NK-92 (cell line): ENCODE data around the gene MYH11.
"Not testable (repeated sequence)": the region's sequence is repeated elsewhere in the genome, so short reads cannot be mapped to it uniquely, and the experiment has no call there.

Source experiments
- DNase-seq: peaks from one replicate; lab custom pipeline; 2025; ENCODE audit not compliant: unreplicated experiment; lab: John Stamatoyannopoulos, UW

MYH11 gene

GRCh38 chr16:15725641-15726240 lies 131.1 kb downstream of the MYH11 start:
- DNase-seq = no peak

GRCh38 chr16:15723808-15724207 lies 133.0 kb downstream of the MYH11 start:
- no peak for DNase-seq

GRCh38 chr16:15721018-15721417 lies 135.8 kb downstream of the MYH11 start:
- no peak for DNase-seq

- DNase-seq = no peak
Measured at GRCh38 chr16:15716694-15717447, 140.0 kb downstream of the MYH11 start.

GRCh38 chr16:15715221-15715620 lies 141.6 kb downstream of the MYH11 start:
- DNase-seq = no peak

- no peak for DNase-seq
Measured at GRCh38 chr16:15714393-15715172, 142.2 kb downstream of the MYH11 start.

- DNase-seq = no peak
Measured at GRCh38 chr16:15708997-15709396, 147.8 kb downstream of the MYH11 start.

GRCh38 chr16:15708096-15708495 lies 148.7 kb downstream of the MYH11 start:
- DNase-seq = no peak

- DNase-seq = no peak
Measured at GRCh38 chr16:15707332-15707731, 149.5 kb downstream of the MYH11 start.

- no peak for DNase-seq
Measured at GRCh38 chr16:15705064-15705565, 151.7 kb downstream of the MYH11 start.

GRCh38 chr16:15704545-15704987 lies 152.3 kb downstream of the MYH11 start:
- no peak for DNase-seq

GRCh38 chr16:15703029-15703736 lies 153.6 kb downstream of the MYH11 start:
- DNase-seq = no peak

GRCh38 chr16:15701975-15702970 lies 154.6 kb downstream of the MYH11 start:
- DNase-seq = no peak

GRCh38 chr16:15701367-15701766 lies 155.5 kb downstream of the MYH11 start:
- no peak for DNase-seq

GRCh38 chr16:15699819-15700218 lies 157.0 kb downstream of the MYH11 start:
- DNase-seq = no peak

GRCh38 chr16:15694499-15694898 lies 162.3 kb downstream of the MYH11 start:
- DNase-seq = no peak

- not testable (repeated sequence) for DNase-seq
Measured at GRCh38 chr16:15692508-15692907, 164.3 kb downstream of the MYH11 start.

- no peak for DNase-seq
Measured at GRCh38 chr16:15691046-15691445, 165.8 kb downstream of the MYH11 start.

GRCh38 chr16:15690296-15690695 lies 166.5 kb downstream of the MYH11 start:
- no peak for DNase-seq

GRCh38 chr16:15689290-15689689 lies 167.5 kb downstream of the MYH11 start:
- DNase-seq = no peak
